HepG2 (cell line): ENCODE results near the gene PIP5K1A. TPM values are rescaled to one million over a fixed set of nuclear protein-coding genes. Genes with fewer than 3 reads are reported as not detected.

Source experiments
- ATAC-seq: fragments of 200-7000 bp; cut with Tn5 transposase; 3 replicates; pipeline ENCODE4 v1.9.1; 2020; ENCODE audit warnings: mild to moderate bottlenecking, moderate library complexity
- BruUV-seq: library from RNA; stranded (reverse); fragments of 400-500 nt; replicated peaks from 2 replicates; lab custom pipeline; 2021; lab: Mats Ljungman, UMichigan
- CTCF ChIA-PET: fragments of 300-600 bp; formaldehyde crosslinking; extraction: SDS; loops from one replicate; lab custom pipeline; 2021; ENCODE audit warnings: low total read pairs, inconsistent platforms, low intra/inter-chr PET ratio; lab: Yijun Ruan, JAX
- POLR2A ChIA-PET: fragments of 350-600 bp; sonication (Branson Sonifier 250); formaldehyde crosslinking; loops from one replicate; lab custom pipeline; 2020; ENCODE audit warnings: antibody characterized with exemption, inconsistent platforms; lab: Yijun Ruan, JAX
- DNase-seq: peaks from one replicate; pipeline ENCODE4 v3.0.0-alpha.2; 2015; ENCODE audit warnings: low spot score
- FAIRE-seq: peaks from 3 replicates; lab custom pipeline; 2011; peaks lifted over from hg19 to GRCh38; lab: Jason Lieb, UNC
- H2AFZ ChIP-seq: one replicate; pipeline ENCODE4 v1.6.1; 2011; ENCODE audit warnings: low read length, inconsistent platforms
- H3K27ac ChIP-seq: fragments of 300-600 bp; 3 replicates; pipeline ENCODE4 v1.8.0; 2011; ENCODE audit warnings: mixed run types, mild to moderate bottlenecking, mixed read lengths, low read length, inconsistent platforms; ENCODE audit not compliant: insufficient read depth; ENCODE audit errors: extremely low read length
- H3K27me3 ChIP-seq, 2 experiments: fragments of 200-600 bp in 1 of 2; 2 replicates in 1 of 2; 3 replicates in 1 of 2; pipeline versions ENCODE4 v1.6.0 to v1.8.0; 2011; ENCODE audit warnings: low read length in 2 of 2, mild to moderate bottlenecking in 2 of 2, moderate library complexity in 2 of 2, inconsistent platforms in 1 of 2; ENCODE audit not compliant: insufficient read depth in 2 of 2, control insufficient read depth in 1 of 2
- H3K36me3 ChIP-seq, 2 experiments: fragments of 200-600 bp in 1 of 2; replicated peaks in 1 of 2; 2 replicates in 1 of 2; 3 replicates in 1 of 2; pipeline versions ENCODE4 v1.5.1 to v1.8.0; 2011; ENCODE audit warnings: low read length in 2 of 2, inconsistent platforms in 1 of 2; ENCODE audit not compliant: insufficient read depth in 2 of 2, control insufficient read depth in 1 of 2
- H3K4me1 ChIP-seq: 2 replicates; pipeline ENCODE4 v1.5.1; 2012; ENCODE audit warnings: low read length, inconsistent platforms; ENCODE audit not compliant: insufficient read depth
- H3K4me2 ChIP-seq: 2 replicates; pipeline ENCODE4 v1.6.0; 2011; ENCODE audit warnings: low read depth, low read length, inconsistent platforms
- H3K4me3 ChIP-seq, 3 experiments: fragments of 200-600 bp in 1 of 3; sonication (generic), shearing (Covaris generic) in 1 of 3; replicated peaks in 1 of 3; 2 replicates each; pipeline ENCODE4 v1.5.1; 2011 to 2016; ENCODE audit warnings: low read length in 3 of 3, inconsistent platforms in 2 of 3, low read depth in 2 of 3, mild to moderate bottlenecking in 2 of 3, control low read depth in 1 of 3, mixed read lengths in 1 of 3; ENCODE audit not compliant: insufficient read depth in 1 of 3
- H3K79me2 ChIP-seq: one replicate; pipeline ENCODE4 v1.6.1; 2011; ENCODE audit warnings: low read length, inconsistent platforms; ENCODE audit not compliant: insufficient read depth
- H3K9ac ChIP-seq: 2 replicates; pipeline ENCODE4 v1.6.0; 2011; ENCODE audit warnings: mild to moderate bottlenecking, low read depth, low read length, inconsistent platforms; ENCODE audit not compliant: insufficient read depth
- H3K9me3 ChIP-seq: 2 replicates; pipeline ENCODE4 v1.5.1; 2012; ENCODE audit warnings: mild to moderate bottlenecking, low read length
- H4K20me1 ChIP-seq: 2 replicates; pipeline ENCODE4 v1.6.0; 2011; ENCODE audit warnings: inconsistent platforms, mild to moderate bottlenecking, low read length, moderate library complexity; ENCODE audit not compliant: insufficient read depth
- AKAP8 ChIP-seq: sonication (generic); formaldehyde crosslinking; IDR thresholded peaks from 2 replicates; pipeline ENCODE4 v1.5.1; 2020; ENCODE audit warnings: mild to moderate bottlenecking, missing genetic modification reagents
- BRD4 ChIP-seq: sonication (generic); formaldehyde crosslinking; IDR thresholded peaks from 2 replicates; pipeline ENCODE4 v1.4.0; 2020; ENCODE audit warnings: missing genetic modification reagents
- CBFB ChIP-seq: sonication (generic); formaldehyde crosslinking; IDR thresholded peaks from 2 replicates; pipeline ENCODE4 v1.4.0; 2020; ENCODE audit warnings: missing genetic modification reagents
- E2F1 ChIP-seq: sonication (generic); formaldehyde crosslinking; IDR thresholded peaks from 2 replicates; pipeline ENCODE4 v1.5.0; 2020; ENCODE audit warnings: missing genetic modification reagents
- FOXA3 ChIP-seq: IDR thresholded peaks from 2 replicates; pipeline ENCODE4 v1.6.1; 2016; ENCODE audit warnings: missing genetic modification reagents, missing compliant biosample characterization
- IKZF5 ChIP-seq: IDR thresholded peaks from 2 replicates; pipeline ENCODE4 v1.6.1; 2018; ENCODE audit warnings: missing genetic modification reagents, mild to moderate bottlenecking, missing compliant biosample characterization
- JARID2 ChIP-seq: sonication (generic); formaldehyde crosslinking; IDR thresholded peaks from 2 replicates; pipeline ENCODE4 v1.8.1; 2023; ENCODE audit warnings: missing genetic modification reagents, inconsistent platforms; ENCODE audit not compliant: insufficient replicate concordance
- NCOR1 ChIP-seq: fragments of 200-600 bp; sonication (generic); IDR thresholded peaks from 2 replicates; pipeline ENCODE4 v1.7.0; 2017; ENCODE audit warnings: antibody characterized with exemption, low read length, borderline replicate concordance
- ZBTB10 ChIP-seq: sonication (generic); formaldehyde crosslinking; IDR thresholded peaks from 2 replicates; pipeline ENCODE4 v1.4.0; 2020; ENCODE audit warnings: missing genetic modification reagents, borderline replicate concordance
- ZBTB33 ChIP-seq: sonication (generic); formaldehyde crosslinking; IDR thresholded peaks from 2 replicates; pipeline ENCODE4 v1.4.0; 2020; ENCODE audit warnings: missing genetic modification reagents
- ZFP36L1 ChIP-seq: sonication (generic); formaldehyde crosslinking; IDR thresholded peaks from 2 replicates; pipeline ENCODE4 v1.8.0; 2022; ENCODE audit warnings: mild to moderate bottlenecking, missing genetic modification reagents, moderate library complexity
- ZKSCAN1 ChIP-seq: fragments of 150-350 bp; IDR thresholded peaks from 2 replicates; pipeline ENCODE4 v1.6.1; 2014; ENCODE audit warnings: low read length
- ZNF335 ChIP-seq: sonication (generic); formaldehyde crosslinking; IDR thresholded peaks from 2 replicates; pipeline ENCODE4 v1.4.0; 2020; ENCODE audit warnings: missing genetic modification reagents
- ZNF44 ChIP-seq: sonication (generic); formaldehyde crosslinking; IDR thresholded peaks from 2 replicates; pipeline ENCODE4 v1.5.1; 2020; ENCODE audit warnings: mild to moderate bottlenecking, missing genetic modification reagents
- ZNF691 ChIP-seq: sonication (generic); formaldehyde crosslinking; IDR thresholded peaks from 2 replicates; pipeline ENCODE4 v1.4.0; 2020; ENCODE audit warnings: missing genetic modification reagents, low read depth, mild to moderate bottlenecking, borderline replicate concordance
- ZNF841 ChIP-seq: sonication (generic); formaldehyde crosslinking; IDR thresholded peaks from 2 replicates; pipeline ENCODE4 v1.8.1; 2023; ENCODE audit warnings: missing genetic modification reagents, borderline replicate concordance
- ZSCAN22 ChIP-seq: sonication (generic); formaldehyde crosslinking; IDR thresholded peaks from 2 replicates; pipeline ENCODE4 v1.4.0; 2020; ENCODE audit warnings: mild to moderate bottlenecking, missing genetic modification reagents
- WGBS: methylation state at CpG from one replicate; pipeline ENCODE4 v1.1.6; 2017; ENCODE audit warnings: low lambda C conversion rate; 5-methylcytosine and 5-hydroxymethylcytosine counted together
- in situ Hi-C: cut with HindIII; loops from 2 replicates; pipeline ENCODE4 v1.10.0; 2017; ENCODE audit warnings: low pct_unique_long_range_greater_than_20kb; ENCODE audit not compliant: extremely low pct_ligation_motif_present
- intact Hi-C: fragments of 100-400 bp; cut with micrococcal nuclease; formaldehyde crosslinking; loops from one replicate; pipeline ENCODE4 v1.10.0; 2022; ENCODE audit not compliant: unreplicated experiment
- polyA plus RNA-seq, 8 experiments: library from polyadenylated mRNA; depleted of rRNA in 3 of 8; stranded (reverse) in 7 of 8; unstranded in 1 of 8; fragments of >200 nt; fragmentation: Illumina TruSeq in 4 of 8; extraction: Trizol in 4 of 8; gene quantifications; 2 replicates each; pipeline versions ENCODE4 v1.2.1 to v1.2.3, GENCODE V29; 2011 to 2016; ENCODE audit warnings: low read depth in 4 of 8, missing spikeins in 1 of 8, mixed read lengths in 1 of 8; ENCODE audit not compliant: insufficient read depth in 1 of 8
- total RNA-seq, 5 experiments: library from RNA; depleted of rRNA; stranded (reverse); fragments of >200 nt; fragmentation: Illumina TruSeq; extraction: Trizol; gene quantifications; 2 replicates each; pipeline ENCODE4 v1.2.3, GENCODE V29; 2016; ENCODE audit warnings: low read depth in 1 of 5

PIP5K1A gene
- total and polyA plus RNA-seq, 2 of the 13 experiments (the other 11 are each of a cell fraction or from before 2014, with no cell fraction given), result 45.3 to 65.1 TPM

GRCh38 chr1:151273924-151274466 lies 75.6 kb downstream of the PIP5K1A start:
- intact Hi-C loops, result no loop called here
- DNase-seq (no peak), FAIRE-seq (no peak), ATAC-seq (no peak)
- CTCF ChIA-PET, result no interaction called here
- no peak overlapping the region for H3K4me2 ChIP-seq
- POLR2A ChIA-PET, result interaction anchor here (1.8 kb wide), 1 partner anchor 20 kb away, joined by 7 read pairs; the partner anchor contains the start of gene PSMD4
- no peaks in the 10 kb centered on the region for H4K20me1 ChIP-seq
- no TSS peak for BruUV-seq
- no peaks in the 10 kb centered on the region for H3K79me2 ChIP-seq
- no peaks in the 10 kb centered on the region for H3K4me1 ChIP-seq
- no peaks in the 10 kb centered on the region for H3K9me3 ChIP-seq
- H3K9ac ChIP-seq, result no peak overlapping the region
- H3K27ac ChIP-seq, result no peak overlapping the region
- 87% methylated on average over 3 of the region's 3 CpGs for WGBS
- H3K36me3 ChIP-seq, result no peaks in the 10 kb centered on the region
- no peak overlapping the region for H3K4me3 ChIP-seq
- H2AFZ ChIP-seq, result no peak overlapping the region
- H3K27me3 ChIP-seq, result no peaks in the 10 kb centered on the region; a peak in 1 of 5 replicates
- in situ Hi-C loops, result no loop called here
- TF ChIP-seq ZBTB10 (no peak), ZSCAN22 (CRISPR knock-in tag) (no peak), ZBTB33 (no peak), ZNF841 (CRISPR knock-in tag) (no peak), FOXA3 (CRISPR knock-in tag) (no peak), ZNF691 (CRISPR knock-in tag) (no peak), E2F1 (CRISPR knock-in tag) (no peak), ZKSCAN1 (no peak), ZFP36L1 (CRISPR knock-in tag) (no peak), ZNF44 (CRISPR knock-in tag) (no peak), NCOR1 (no peak), BRD4 (CRISPR knock-in tag) (no peak), JARID2 (CRISPR knock-in tag) (no peak), IKZF5 (CRISPR knock-in tag) (no peak), CBFB (CRISPR knock-in tag) (no peak), AKAP8 (no peak), ZNF335 (CRISPR knock-in tag) (no peak)
